ENCODE data around the gene FBXO28.

- no peak for TF ChIP-seq CTCF (IDR thresholded peaks at IDR 0.05)
- TF ChIP-seq POLR2A (IDR thresholded peaks at IDR 0.05), result no peak
Observed at GRCh38 chr1:224151117-224151516, 37.2 kb downstream of the FBXO28 start.
